ENCODE data around the gene ATG7.

DNA sequence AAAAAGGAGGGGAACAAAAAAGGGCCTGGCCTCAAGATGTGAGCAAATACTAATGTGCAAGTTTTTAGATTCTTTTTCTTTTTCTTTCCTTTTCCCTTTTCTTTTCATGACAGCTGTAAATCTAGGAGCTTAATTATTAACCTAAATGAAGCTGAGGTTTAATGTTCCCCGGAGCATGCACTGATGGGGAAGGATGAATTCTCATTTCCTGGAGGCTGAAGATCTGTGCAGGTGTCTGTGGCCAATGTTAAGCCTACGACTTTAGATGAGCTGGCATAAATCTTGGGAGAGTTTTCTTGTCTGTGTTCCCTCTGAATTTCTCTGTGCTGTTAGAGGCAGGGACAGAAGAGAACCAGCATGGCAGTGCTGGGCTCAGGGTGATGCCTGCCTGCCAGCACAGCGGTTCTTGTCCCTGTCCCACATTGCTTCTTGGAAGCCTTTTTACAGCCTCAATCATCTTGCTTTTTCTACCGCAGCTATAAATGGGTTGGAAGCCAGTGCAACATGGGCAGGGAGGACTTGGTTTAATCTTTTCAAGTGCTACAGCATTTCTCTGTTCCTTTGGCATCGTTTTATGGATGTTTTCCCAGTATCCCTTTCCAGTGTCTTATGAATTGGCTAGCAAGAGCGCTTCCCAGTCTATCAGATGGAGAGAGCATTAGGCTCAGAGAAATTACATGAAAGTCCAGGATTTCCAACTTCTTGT, 119.1 kb downstream of the ATG7 start:
- TF ChIP-seq, protein P1, sequence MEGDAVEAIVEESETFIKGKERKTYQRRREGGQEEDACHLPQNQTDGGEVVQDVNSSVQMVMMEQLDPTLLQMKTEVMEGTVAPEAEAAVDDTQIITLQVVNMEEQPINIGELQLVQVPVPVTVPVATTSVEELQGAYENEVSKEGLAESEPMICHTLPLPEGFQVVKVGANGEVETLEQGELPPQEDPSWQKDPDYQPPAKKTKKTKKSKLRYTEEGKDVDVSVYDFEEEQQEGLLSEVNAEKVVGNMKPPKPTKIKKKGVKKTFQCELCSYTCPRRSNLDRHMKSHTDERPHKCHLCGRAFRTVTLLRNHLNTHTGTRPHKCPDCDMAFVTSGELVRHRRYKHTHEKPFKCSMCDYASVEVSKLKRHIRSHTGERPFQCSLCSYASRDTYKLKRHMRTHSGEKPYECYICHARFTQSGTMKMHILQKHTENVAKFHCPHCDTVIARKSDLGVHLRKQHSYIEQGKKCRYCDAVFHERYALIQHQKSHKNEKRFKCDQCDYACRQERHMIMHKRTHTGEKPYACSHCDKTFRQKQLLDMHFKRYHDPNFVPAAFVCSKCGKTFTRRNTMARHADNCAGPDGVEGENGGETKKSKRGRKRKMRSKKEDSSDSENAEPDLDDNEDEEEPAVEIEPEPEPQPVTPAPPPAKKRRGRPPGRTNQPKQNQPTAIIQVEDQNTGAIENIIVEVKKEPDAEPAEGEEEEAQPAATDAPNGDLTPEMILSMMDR (IDR thresholded peaks at IDR 0.05) = no peak
- TF ChIP-seq POLR2A (IDR thresholded peaks at IDR 0.05) = no peak

Measured in thyroid gland (tissue), 4 donors.